Measurements from ENCODE around the gene TMEM161A. TPM values are rescaled to one million over a fixed set of nuclear protein-coding genes. Genes with fewer than 3 reads are reported as not detected.

TMEM161A gene
- total RNA-seq, 2 experiments from 2014 or later: 8.2 to 10.9 TPM

- Histone ChIP-seq H3K36me3 (ENCODE audit: insufficient read depth, low read length) (peaks cover 36% of the 10 kb centered on the region), H3K27ac (ENCODE audit: low read depth in 1 of 2, low read length in 2 of 2) (no peak overlapping the region), H3K9me3 (ENCODE audit: control insufficient read depth in 1 of 2, insufficient read depth in 1 of 2, low read length in 2 of 2) (no peaks in the 10 kb centered on the region), H3K27me3 (ENCODE audit: control insufficient read depth in 1 of 2, insufficient read depth in 2 of 2, low read length in 2 of 2) (no peaks in the 10 kb centered on the region), H3K4me3 (ENCODE audit: low read length) (no peak overlapping the region), H3K4me1 (ENCODE audit: insufficient read depth, low read length) (no peaks in the 10 kb centered on the region)
- Mint-ChIP-seq H3K36me3 (ENCODE audit: low read depth) (peaks cover 29% of the 10 kb centered on the region), H3K9me3 (no peaks in the 10 kb centered on the region), H3K27ac (no peak overlapping the region), H3K27me3 (no peaks in the 10 kb centered on the region), H3K4me1 (ENCODE audit: low read depth) (no peaks in the 10 kb centered on the region), H3K4me3 (no peak overlapping the region)
- no peak for TF ChIP-seq CTCF (IDR thresholded peaks at IDR 0.05)
- intact Hi-C loops (cut with DNase I, micrococcal nuclease): no loop called here
- no peak for ATAC-seq (ENCODE audit: poor library complexity)
- POLR2A ChIA-PET: no interaction called here
- no peak for DNase-seq
- CTCF ChIA-PET: no interaction called here
Measured at GRCh38 chr19:19098703-19099632, 39.3 kb downstream of the TMEM161A start.

GRCh38 chr19:19098084-19098702, 40.1 kb downstream of the TMEM161A start:
- POLR2A ChIA-PET: no interaction called here
- H3K4me3 ChIP-seq (ENCODE audit: low read length): no peak overlapping the region
- no peaks in the 10 kb centered on the region for H3K4me1 Mint-ChIP-seq (ENCODE audit: low read depth)
- ATAC-seq (ENCODE audit: poor library complexity) (no peak), DNase-seq (no peak)
- H3K27ac ChIP-seq (ENCODE audit: low read depth in 1 of 2, low read length in 2 of 2): no peak overlapping the region
- H3K36me3 ChIP-seq (ENCODE audit: insufficient read depth, low read length): peaks cover 36% of the 10 kb centered on the region
- intact Hi-C loops (cut with DNase I, micrococcal nuclease): no loop called here
- H3K4me3 Mint-ChIP-seq: no peak overlapping the region
- H3K27me3 ChIP-seq (ENCODE audit: control insufficient read depth in 1 of 2, insufficient read depth in 2 of 2, low read length in 2 of 2): no peaks in the 10 kb centered on the region
- no peaks in the 10 kb centered on the region for H3K27me3 Mint-ChIP-seq
- no peaks in the 10 kb centered on the region for H3K9me3 Mint-ChIP-seq
- H3K4me1 ChIP-seq (ENCODE audit: insufficient read depth, low read length): no peaks in the 10 kb centered on the region
- H3K27ac Mint-ChIP-seq: no peak overlapping the region
- CTCF ChIA-PET: no interaction called here
- H3K36me3 Mint-ChIP-seq (ENCODE audit: low read depth): peaks cover 29% of the 10 kb centered on the region
- no peak for TF ChIP-seq CTCF (IDR thresholded peaks at IDR 0.05)
- H3K9me3 ChIP-seq (ENCODE audit: control insufficient read depth in 1 of 2, insufficient read depth in 1 of 2, low read length in 2 of 2): no peaks in the 10 kb centered on the region

GRCh38 chr19:19096641-19097627, 41.3 kb downstream of the TMEM161A start:
- no peaks in the 10 kb centered on the region for H3K9me3 Mint-ChIP-seq
- peaks cover 29% of the 10 kb centered on the region for H3K36me3 Mint-ChIP-seq (ENCODE audit: low read depth)
- no peaks in the 10 kb centered on the region for H3K4me1 ChIP-seq (ENCODE audit: insufficient read depth, low read length)
- H3K36me3 ChIP-seq (ENCODE audit: insufficient read depth, low read length): peaks cover 36% of the 10 kb centered on the region
- H3K4me1 Mint-ChIP-seq (ENCODE audit: low read depth): no peaks in the 10 kb centered on the region
- ChIA-PET CTCF (no interaction called here), POLR2A (no interaction called here)
- no peak overlapping the region for H3K27ac ChIP-seq (ENCODE audit: low read depth in 1 of 2, low read length in 2 of 2)
- ATAC-seq (ENCODE audit: poor library complexity): no peak
- intact Hi-C loops (cut with DNase I, micrococcal nuclease): no loop called here
- H3K9me3 ChIP-seq (ENCODE audit: control insufficient read depth in 1 of 2, insufficient read depth in 1 of 2, low read length in 2 of 2): no peaks in the 10 kb centered on the region
- no peak overlapping the region for H3K4me3 Mint-ChIP-seq
- no peak for TF ChIP-seq CTCF (IDR thresholded peaks at IDR 0.05)
- no peak for DNase-seq
- H3K27ac Mint-ChIP-seq: no peak overlapping the region
- H3K27me3 ChIP-seq (ENCODE audit: control insufficient read depth in 1 of 2, insufficient read depth in 2 of 2, low read length in 2 of 2): no peaks in the 10 kb centered on the region
- no peak overlapping the region for H3K4me3 ChIP-seq (ENCODE audit: low read length)
- H3K27me3 Mint-ChIP-seq: no peaks in the 10 kb centered on the region

All from CD4-positive, alpha-beta T cell (primary cell).